Measurements from ENCODE around the gene OR56A5. TPM values are rescaled to one million over a fixed set of nuclear protein-coding genes. Genes with fewer than 3 reads are reported as not detected.

OR56A5 gene
- total RNA-seq, 2 donors from 2014 or later = not detected

DNA sequence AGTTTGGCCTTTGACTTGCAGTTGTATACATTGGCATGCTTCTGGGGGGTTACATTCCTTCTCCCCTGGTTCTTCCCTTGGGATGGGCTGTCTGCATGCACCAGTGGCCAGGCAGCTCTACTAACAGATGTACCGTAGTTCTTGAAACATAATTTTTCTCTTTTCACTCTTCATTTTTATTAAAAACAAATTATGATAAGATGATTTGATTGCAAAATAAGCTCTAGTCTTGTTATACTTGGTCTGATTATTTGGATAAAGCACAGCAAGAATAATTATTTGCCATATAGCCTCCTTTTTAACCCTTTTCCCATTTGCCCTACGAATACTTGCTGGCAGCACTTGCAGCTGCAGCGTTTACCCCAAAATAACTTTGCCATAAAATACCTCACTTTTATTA is 12.7 kb downstream of the OR56A5 start:
- WGBS, 2 donors = 81 to 86% methylated on average over 3 of the region's 3 CpGs

DNA sequence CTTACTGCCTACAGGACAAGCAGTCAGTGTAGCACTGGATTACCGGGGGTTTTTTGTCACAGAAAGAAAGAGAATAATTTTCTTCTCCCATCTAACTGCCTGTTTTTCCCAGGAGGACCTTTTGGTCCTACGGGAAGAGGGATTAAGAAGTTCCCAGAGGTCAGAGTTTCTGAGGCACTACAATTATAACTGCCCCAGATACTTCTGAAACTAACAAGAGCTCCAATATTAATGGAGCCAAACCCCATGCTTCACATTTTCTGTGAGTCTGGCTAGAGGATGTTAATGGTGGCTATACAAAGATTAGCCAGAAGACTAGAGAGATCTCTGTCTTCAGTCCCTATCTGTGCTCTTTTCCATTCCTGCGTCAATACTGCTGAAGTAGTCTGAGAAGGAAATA is 26.3 kb downstream of the OR56A5 start, which contains the start of gene OR56A3:
Gene OR56A3, plus strand, starts transcription at position 301 of the 400 bp plus-strand sequence. CDS start 5,096 bp downstream, outside the sequence.
- intact Hi-C loops (cut with DNase I) = no loop called here
- DNase-seq (no peak), ATAC-seq (no peak)
- WGBS, 2 donors = 68 to 77% methylated on average over 3 of the region's 3 CpGs
- H3K4me3 ChIP-seq = no peak within 1 kb of the TSS
- H3K36me3 ChIP-seq (replicated peaks in 1 of 2; ENCODE audit: insufficient read depth in 1 of 2, low read depth in 2 of 2) = no peaks in the 10 kb centered on the region
- no peak within 1 kb of the TSS for H3K27ac ChIP-seq
- TF ChIP-seq, protein P1, sequence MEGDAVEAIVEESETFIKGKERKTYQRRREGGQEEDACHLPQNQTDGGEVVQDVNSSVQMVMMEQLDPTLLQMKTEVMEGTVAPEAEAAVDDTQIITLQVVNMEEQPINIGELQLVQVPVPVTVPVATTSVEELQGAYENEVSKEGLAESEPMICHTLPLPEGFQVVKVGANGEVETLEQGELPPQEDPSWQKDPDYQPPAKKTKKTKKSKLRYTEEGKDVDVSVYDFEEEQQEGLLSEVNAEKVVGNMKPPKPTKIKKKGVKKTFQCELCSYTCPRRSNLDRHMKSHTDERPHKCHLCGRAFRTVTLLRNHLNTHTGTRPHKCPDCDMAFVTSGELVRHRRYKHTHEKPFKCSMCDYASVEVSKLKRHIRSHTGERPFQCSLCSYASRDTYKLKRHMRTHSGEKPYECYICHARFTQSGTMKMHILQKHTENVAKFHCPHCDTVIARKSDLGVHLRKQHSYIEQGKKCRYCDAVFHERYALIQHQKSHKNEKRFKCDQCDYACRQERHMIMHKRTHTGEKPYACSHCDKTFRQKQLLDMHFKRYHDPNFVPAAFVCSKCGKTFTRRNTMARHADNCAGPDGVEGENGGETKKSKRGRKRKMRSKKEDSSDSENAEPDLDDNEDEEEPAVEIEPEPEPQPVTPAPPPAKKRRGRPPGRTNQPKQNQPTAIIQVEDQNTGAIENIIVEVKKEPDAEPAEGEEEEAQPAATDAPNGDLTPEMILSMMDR (IDR thresholded peaks at IDR 0.05) = no peak
- no peak for TF ChIP-seq POLR2A (IDR thresholded peaks at IDR 0.05)
- no peaks in the 10 kb centered on the region for H3K4me1 ChIP-seq
- H3K27me3 ChIP-seq = no peaks in the 10 kb centered on the region
- H3K9me3 ChIP-seq = no peaks in the 10 kb centered on the region

More for the DNA sequence above, 12.7 kb downstream of the OR56A5 start:
- no peak for DNase-seq
- intact Hi-C loops (cut with DNase I) = no loop called here
- TF ChIP-seq, protein P1 (IDR thresholded peaks at IDR 0.05) = no peak
- TF ChIP-seq POLR2A (IDR thresholded peaks at IDR 0.05) = no peak
- Histone ChIP-seq H3K27me3 (no peaks in the 10 kb centered on the region), H3K9me3 (peaks cover 0 to 7% (median 0%) of the 10 kb centered on the region in 3 donors), H3K36me3 (replicated peaks in 1 of 2; ENCODE audit: insufficient read depth in 1 of 2, low read depth in 2 of 2) (no peaks in the 10 kb centered on the region), H3K4me3 (no peak overlapping the region), H3K27ac (no peak overlapping the region), H3K4me1 (no peaks in the 10 kb centered on the region)
- ATAC-seq = no peak

DNA sequence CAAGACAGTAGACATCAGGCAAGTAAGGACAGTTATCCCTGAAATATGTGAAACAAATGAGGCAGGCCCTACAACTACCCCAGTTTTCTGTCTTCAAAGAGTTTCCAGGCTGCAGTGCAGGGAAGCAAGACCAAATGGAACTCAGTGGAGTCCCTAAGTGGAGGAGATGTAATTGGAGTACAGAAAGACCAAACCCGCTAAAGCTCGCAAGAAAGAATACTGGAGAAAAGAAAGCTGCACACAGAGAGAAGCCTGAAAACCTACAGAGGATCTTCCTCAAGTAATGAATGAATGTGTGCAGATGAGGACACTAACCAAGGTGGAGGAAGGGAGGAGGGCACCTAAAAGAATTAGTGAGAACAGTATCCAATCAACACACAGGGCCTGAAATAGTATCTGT is 27.5 kb downstream of the OR56A5 start:
- Histone ChIP-seq H3K27ac (no peak overlapping the region), H3K36me3 (replicated peaks in 1 of 2; ENCODE audit: insufficient read depth in 1 of 2, low read depth in 2 of 2) (no peaks in the 10 kb centered on the region), H3K27me3 (no peaks in the 10 kb centered on the region), H3K4me3 (no peak overlapping the region), H3K4me1 (no peaks in the 10 kb centered on the region), H3K9me3 (no peaks in the 10 kb centered on the region)
- TF ChIP-seq, protein P1 (IDR thresholded peaks at IDR 0.05) = no peak
- no peak for TF ChIP-seq POLR2A (IDR thresholded peaks at IDR 0.05)
- intact Hi-C loops (cut with DNase I) = no loop called here
- no peak for DNase-seq
- 94 to 96% methylated on average over 2 of the region's 2 CpGs for WGBS, 2 donors
- ATAC-seq = no peak

DNA sequence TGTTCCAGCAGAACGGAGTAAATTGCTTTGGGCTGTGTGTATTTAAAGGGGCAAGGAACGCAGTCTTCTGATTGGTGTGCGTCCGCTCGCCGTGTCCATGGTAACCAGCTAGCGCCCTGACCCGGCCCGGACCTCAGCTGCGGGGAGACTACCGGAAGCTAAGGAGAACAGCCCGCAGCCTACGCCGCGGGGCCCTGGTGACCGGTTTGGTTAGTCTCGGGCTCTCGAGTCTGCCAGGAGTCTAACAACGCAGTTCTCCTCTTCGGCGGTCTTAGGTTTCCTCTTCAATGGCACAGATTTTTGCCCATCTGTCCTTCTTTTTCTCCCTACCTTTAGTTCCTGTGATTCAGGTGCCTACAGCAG is 29.7 kb downstream of the OR56A5 start:
- Histone ChIP-seq H3K27ac (no peak overlapping the region), H3K36me3 (replicated peaks in 1 of 2; ENCODE audit: insufficient read depth in 1 of 2, low read depth in 2 of 2) (no peaks in the 10 kb centered on the region), H3K27me3 (no peaks in the 10 kb centered on the region), H3K4me1 (no peaks in the 10 kb centered on the region), H3K4me3 (no peak overlapping the region), H3K9me3 (no peaks in the 10 kb centered on the region)
- DNase-seq (no peak), ATAC-seq (no peak)
- intact Hi-C loops (cut with DNase I) = no loop called here
- 77 to 78% methylated on average over 17 to 21 of the region's 21 CpGs for WGBS, 2 donors
- no peak for TF ChIP-seq POLR2A (IDR thresholded peaks at IDR 0.05)
- TF ChIP-seq, protein P1 (IDR thresholded peaks at IDR 0.05) = no peak

DNA sequence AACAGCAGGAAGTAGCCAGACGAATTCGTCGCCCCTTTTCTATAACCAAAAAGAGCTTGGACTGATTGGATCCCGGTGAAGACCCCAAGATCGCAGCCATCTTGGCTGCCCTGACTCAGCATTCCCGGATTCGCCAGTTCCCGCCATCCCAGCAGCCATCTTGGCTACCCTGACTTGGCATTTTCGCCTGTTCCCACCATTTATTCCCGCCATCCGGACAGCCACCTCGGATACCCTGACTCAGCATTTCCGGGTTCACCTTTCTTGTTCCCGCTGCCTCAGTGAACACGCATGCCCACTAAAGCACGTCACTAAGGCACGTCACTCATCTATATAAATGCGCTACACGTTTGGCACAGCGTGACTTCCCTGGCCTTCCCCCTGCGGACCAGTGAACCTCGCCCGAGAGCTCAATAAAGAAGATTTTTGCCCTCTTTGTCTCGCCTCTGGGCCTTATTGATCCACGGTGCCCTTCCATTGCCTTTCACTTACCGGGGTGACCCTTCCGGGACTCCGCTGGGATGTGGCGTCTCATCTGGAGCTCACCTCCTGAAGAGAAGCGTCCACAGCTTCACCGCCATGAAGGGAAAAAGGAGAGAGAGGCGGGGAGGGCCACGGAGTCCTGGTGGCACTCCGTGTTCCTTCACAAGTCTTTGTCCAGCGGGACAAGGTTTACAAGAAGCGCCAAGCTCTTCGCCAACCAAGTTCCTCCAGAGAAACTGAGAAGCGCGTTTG is 30.3 kb downstream of the OR56A5 start:
- H3K4me3 ChIP-seq = no peak overlapping the region
- intact Hi-C loops (cut with DNase I) = no loop called here
- H3K36me3 ChIP-seq (replicated peaks in 1 of 2; ENCODE audit: insufficient read depth in 1 of 2, low read depth in 2 of 2) = no peaks in the 10 kb centered on the region
- TF ChIP-seq, protein P1 (IDR thresholded peaks at IDR 0.05) = no peak
- TF ChIP-seq POLR2A (IDR thresholded peaks at IDR 0.05) = no peak
- H3K4me1 ChIP-seq = no peaks in the 10 kb centered on the region
- WGBS, 2 donors = 78 to 92% methylated on average over 39 of the region's 39 CpGs
- no peak for DNase-seq
- H3K27me3 ChIP-seq = no peaks in the 10 kb centered on the region
- H3K9me3 ChIP-seq = no peaks in the 10 kb centered on the region
- H3K27ac ChIP-seq = no peak overlapping the region
- no peak for ATAC-seq
